Cortex of kidney (tissue), 1 donor: Measurements from ENCODE around the gene CRIP3.
"Not testable (repeated sequence)": the region's sequence is repeated elsewhere in the genome, so short reads cannot be mapped to it uniquely, and the experiment has no call there.

ENCODE experiments used
- DNase-seq: peaks from one replicate; lab custom pipeline; 2025; lab: John Stamatoyannopoulos, UW

The CRIP3 gene

DNA sequence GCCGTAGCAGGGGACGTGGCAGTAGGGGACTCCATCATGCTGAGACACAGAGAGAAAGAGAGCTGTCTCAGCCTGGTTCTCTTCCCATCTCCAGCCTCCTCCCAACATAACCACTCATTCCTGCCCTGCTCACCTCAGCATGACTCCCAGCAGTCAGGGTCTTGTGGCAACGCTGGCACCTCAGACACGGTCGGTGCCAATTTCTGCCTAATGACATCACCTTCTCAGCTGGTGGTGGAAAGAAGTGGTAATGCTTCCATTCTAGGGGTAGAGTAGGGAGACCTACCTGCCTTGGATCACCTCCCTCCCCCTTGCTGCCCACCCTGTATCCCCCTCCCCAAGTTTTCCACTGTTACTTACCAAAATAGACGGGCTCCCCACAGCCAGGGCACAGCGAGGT is 2.5 kb downstream of the CRIP3 start:
- no peak for DNase-seq

DNA sequence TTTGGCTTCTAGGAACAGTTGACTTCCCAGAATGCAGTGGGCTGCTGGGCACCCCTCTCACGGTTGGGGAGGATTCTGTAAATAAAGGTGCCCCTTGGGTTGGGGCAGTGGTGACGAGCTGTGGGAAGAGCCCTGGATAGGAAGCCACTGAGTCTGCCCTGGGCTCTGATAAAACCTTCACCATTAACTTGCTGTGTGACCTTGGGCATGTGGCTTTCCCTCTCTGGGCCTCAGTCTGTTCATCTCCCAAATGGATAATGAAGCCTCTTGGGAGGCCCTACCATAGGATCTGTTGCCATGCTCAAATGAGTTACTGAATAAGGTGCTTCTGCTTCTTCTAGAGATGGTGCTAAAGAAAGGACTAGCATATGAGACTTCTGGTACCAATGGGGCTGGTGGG is 3.7 kb downstream of the CRIP3 start:
- no peak for DNase-seq

DNA sequence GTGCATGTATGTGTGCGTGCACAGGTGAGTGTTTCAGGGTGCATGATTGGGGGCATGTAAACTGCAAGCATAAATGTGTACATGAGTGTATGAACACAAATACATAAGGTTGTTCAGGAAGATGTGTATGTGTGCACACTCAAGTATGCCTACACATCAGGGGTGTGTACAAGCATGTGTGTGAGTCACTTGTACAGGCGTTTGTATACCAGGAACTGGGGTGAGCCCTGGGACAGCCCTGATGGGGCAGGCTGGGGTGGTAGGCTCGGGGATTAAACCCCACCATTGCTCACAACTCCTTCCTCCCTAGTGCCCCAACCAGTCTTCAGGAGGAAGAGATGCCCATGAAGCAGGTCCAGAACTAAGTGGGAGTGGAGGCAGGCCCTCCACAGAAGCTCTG is 4.3 kb downstream of the CRIP3 start:
- DNase-seq: no peak

DNA sequence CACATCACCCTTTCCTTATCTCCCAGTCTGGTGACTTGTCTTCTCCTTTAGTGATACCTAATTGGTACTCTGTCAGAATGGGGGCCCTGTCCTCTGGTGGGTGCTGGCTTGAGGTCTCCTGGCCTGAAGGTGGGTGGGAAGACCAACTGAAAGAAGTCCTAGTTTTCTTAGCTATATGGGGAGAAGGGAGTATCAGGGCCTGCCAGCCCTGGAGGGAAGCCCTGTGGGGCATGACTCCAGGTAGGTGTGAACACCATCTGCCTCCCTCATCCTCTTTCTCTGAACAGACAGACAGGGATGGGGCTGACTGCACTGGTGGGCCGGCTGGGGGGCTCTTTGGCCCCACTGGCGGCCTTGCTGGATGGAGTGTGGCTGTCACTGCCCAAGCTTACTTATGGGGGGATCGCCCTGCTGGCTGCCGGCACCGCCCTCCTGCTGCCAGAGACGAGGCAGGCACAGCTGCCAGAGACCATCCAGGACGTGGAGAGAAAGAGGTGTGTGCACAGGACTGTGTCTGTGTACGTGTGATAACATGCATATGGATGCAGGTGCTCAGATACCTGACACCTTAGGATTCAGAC is 4.8 kb downstream of the CRIP3 start:
- no peak for DNase-seq

DNA sequence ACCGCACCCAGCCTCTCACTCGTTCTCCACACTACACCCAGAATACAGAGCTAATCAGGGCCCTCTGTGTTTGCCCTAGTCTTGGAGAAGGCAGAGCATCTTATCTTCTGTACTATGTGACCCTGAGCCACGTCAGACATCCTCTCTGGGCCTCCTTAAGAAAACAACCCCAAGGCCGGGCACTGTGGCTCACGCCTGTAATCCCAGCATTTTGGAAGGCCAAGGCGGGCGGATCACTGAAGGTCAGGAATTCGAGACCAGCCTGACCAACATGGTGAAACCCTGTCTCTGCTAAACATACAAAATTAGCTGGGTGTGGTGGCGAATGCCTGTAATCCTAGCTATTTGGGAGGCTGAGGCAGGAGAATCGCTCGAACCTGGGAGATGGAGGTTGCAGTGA is 5.6 kb downstream of the CRIP3 start:
- DNase-seq: not testable (repeated sequence)

DNA sequence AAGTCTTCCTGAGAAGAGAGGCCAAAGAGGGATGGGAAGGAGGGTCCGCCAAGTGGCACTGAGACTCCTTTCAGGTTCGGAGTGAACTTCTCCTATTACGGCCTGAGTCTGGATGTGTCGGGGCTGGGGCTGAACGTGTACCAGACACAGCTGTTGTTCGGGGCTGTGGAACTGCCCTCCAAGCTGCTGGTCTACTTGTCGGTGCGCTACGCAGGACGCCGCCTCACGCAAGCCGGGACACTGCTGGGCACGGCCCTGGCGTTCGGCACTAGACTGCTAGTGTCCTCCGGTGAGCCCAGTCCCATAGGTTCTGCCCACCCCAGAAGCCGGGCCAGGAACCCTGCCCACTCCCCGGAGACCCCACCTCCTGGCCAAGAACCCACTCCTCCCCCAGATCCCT is 6.5 kb downstream of the CRIP3 start:
- no peak for DNase-seq

DNA sequence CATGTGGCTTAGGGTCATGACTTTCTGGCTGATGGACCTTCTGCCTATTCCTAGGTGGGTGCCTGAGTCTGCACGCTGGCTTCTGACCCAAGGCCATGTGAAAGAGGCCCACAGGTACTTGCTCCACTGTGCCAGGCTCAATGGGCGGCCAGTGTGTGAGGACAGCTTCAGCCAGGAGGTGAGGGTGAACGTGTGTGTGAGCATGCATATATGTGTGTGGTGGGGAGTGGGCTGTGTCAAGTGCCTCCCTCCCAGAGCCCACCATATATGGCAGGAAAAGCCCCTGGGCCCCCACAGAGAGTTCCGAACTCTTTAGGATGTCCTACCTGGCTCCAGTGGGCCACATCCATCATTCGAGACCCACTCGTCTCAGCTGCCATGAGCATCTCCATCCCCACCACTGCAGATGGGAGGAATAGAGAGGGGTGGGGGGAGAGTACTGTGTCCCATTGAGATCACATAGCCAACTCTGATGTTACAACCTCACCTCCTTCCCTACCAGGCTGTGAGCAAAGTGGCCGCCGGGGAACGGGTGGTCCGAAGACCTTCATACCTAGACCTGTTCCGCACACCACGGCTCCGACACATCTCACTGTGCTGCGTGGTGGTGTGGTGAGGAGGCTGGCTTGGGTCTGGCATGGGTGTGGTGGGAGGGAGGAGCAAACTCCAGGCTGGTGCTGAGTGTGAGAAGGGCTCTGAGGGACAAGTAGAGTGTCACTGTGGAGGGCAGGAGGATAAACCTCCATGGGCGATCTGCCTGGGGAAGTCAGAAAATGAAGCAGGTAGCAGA is 7.3 kb downstream of the CRIP3 start:
- DNase-seq: no peak

DNA sequence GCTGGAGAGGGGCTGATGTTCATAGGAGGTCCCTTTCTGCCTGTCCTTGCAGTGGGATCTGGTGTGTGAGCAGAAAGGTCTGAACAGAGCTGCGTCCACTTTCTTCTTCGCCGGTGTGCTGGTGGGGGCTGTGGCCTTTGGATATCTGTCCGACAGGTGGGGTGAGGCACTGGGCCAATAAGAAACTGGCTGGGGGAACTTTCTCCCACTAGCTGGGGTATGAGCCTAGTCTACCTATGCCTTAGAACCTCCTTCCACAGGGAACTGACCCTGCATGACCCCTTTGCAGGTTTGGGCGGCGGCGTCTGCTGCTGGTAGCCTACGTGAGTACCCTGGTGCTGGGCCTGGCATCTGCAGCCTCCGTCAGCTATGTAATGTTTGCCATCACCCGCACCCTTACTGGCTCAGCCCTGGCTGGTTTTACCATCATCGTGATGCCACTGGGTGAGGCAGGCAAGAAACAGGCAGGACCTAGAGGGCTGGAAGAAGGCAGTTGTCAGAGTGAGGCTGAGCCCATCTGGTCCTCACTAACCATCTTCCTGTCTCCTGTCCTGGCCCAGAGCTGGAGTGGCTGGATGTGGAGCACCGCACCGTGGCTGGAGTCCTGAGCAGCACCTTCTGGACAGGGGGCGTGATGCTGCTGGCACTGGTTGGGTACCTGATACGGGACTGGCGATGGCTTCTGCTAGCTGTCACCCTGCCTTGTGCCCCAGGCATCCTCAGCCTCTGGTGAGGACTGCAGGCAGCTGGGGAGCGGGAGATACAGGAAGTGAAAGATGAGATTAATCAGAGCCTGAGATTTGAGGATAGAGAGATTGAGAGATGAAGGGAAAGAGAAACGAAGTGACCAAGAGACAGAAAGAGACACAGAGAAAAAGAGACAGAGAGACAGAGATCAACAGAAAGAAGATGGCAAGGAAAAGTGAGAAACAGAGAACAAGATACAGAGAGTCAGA is 9.0 kb downstream of the CRIP3 start:
- no peak for DNase-seq

DNA sequence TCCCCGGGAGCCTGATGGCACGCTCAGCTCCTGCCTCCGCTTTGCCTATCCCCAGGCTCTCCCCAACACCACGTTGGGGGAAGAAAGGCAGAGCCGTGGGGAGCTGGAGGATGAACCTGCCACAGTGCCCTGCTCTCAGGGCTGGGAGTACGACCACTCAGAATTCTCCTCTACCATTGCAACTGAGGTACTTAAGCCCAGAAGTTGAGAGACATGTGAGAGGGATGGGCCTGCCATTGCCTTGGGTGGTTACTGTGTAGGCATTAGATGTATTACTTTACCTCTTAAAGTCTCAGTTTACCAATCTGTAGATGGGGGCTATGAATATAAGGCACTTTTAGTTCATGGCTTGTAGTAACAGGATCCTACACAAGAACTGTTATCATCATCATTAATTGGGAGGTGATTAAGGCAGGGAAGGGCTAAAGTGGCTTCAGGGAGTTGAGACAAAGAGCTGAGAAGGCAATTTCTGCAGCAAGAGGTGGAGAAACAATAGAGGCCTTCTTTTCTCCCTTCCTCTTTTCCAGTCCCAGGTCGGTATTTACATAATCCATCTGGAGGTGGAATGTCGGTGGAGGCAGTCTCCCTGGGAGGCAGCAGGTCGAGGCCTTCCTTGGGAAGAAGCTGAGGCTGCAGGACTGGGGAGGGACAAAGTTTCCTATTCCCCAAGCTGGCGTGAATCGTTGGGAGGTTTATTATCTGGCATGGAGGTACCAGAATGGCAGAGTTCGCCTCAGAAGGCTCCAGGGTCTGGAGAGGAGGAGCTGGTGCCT is 9.9 kb downstream of the CRIP3 start:
- no peak for DNase-seq

DNA sequence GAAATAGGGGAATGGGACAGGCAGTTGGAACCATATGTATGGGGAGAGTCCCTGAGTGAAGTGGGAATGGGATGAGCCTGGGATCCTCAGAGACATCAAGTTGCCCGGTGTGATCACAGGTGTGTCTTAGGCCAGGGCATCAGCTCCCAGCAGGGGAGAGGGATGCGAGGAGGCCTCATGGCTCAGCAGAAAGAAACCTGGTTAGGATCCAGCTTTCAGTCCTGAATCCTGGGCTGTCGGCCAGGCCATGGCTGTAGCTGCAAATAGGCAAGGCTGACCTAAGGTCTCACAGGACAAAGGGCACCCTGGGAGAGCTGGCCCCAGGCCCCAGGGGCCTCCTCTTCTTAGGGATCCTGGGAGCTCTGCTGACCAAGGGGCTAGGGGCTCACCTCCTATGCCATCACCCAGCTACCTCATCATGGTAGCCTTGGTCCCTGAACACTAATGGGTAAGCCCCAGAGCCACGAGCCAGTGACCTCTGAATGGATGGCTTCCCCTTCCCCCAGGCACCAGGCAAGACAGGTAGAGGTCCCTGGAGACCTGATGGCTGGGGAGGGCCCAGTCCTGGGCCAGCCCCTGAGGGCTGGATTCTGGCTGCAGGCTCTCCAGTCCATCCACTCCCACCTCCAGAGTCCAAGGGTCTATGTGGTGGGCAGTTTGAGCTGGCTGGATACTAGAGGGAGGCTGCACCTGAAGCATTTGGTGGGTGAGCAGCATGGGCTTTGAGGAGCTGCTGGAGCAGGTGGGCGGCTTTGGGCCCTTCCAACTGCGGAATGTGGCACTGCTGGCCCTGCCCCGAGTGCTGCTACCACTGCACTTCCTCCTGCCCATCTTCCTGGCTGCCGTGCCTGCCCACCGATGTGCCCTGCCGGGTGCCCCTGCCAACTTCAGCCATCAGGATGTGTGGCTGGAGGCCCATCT is 10.7 kb downstream of the CRIP3 start, which contains the start of gene SLC22A7:
SLC22A7 (plus strand) TSS at position 617 of the 921 bp plus-strand sequence; CDS start at position 716, 99 bp downstream.
- DNase-seq: no peak

DNA sequence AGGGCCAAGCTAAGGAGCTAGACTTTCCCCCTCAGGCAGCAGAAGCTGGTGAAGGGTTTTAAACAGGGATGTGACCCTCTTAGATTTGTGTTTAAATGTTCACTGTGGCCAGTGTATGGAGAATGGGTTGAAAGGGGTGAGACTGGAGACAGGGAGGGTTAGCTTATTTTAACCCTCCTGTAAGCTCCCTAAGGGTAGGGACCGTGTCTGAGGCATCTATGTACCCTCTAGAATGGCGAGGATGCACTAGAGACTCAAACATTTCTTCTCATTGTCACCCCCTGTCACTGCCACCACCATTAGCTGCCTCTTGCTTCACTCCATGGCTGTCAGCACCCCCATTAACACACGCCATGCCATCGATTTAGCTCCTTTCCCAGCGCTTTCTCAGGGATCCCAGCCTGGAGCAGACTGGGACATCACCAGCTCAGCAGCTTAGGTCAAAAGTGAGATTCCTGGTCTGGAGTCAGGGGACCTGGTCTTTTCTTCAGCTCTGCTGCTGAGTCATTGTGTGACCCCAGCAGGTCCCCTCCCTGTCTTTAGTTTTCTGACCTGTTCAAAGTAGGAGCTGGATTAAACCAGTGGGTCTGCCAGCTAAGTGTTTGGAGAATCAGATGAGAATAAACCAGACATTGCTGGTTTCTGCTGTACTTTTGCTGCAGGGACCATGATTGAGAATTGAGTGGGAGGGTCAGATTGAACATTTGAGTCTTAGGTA is 11.7 kb downstream of the CRIP3 start:
- DNase-seq: no peak

DNA sequence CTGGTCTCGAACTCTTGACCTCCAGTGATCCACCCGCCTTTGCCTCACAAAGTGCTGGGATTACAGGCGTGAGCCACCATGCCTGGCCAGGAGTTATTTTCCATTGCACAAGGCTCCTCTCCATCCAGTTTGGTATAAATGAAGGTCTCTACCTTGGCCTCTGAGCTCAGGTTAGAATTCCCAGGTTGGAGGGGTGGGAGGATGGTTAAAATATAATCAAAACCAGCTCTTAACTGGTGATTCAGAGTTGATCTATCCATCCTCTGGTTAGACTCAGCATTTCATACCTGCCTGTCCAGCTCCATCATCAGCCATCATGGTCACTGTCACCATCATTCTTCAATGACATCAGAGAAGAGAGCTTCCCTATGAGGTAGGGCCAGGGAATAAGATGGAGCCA is 13.2 kb downstream of the CRIP3 start:
- no peak for DNase-seq

DNA sequence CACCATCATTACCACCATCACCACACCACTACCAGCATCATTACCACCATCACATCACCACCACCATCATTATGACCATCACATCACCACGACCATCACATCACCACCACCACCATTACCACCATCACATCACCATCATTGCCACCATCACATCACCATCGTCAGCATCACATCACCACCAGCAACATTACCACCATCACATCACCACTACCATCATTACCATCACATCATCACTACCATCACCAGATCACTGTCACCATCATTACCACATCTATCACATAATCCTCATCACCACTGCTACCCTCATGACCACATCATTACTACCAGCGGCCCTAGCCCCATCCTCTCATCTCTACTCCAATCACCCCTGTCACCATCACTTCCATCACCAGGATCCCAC is 14.1 kb downstream of the CRIP3 start:
- DNase-seq: no peak

DNA sequence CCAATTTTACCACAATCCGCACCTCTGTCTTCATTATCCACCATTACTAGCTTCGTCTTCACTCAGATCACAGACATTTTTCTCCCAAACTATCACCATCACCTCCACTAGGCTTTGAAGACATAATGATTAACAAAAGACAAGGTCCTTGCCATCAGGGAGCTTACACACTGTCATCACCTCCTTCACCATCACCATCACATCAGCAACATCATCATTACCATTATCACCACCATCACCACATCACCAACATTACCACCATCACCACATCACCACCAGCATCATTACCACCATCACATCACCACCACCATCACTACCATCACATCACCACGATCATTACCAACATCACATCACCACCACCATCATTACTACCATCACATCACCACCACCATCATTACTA is 14.9 kb downstream of the CRIP3 start:
- DNase-seq: no peak

DNA sequence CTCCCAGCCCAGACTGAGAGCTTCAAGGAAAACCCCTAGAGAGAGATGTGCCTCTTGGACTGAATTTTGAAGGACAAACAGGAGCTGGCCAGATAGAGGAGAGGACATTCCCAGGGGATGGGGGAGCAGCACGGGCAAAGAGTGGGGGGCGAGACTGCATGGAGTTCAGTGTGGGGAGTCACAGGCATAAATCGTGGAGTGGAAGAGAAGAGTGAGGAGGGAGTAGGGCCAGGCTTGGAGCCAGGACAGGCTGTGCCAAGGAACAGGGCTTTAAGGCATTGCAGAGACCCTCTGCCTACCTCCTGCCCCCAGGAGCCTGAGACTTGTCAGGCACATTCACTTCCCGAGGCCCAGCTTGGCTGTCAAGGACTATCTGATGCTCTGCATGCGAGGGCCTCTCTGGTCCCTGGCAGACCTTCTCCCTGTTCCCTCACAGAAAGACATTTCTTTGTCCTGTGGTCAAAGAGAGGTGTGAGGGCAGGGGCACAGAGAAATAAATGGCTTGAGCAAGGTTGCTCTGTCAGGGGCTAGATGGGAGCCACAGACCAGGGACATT is 15.8 kb downstream of the CRIP3 start:
- DNase-seq: no peak

DNA sequence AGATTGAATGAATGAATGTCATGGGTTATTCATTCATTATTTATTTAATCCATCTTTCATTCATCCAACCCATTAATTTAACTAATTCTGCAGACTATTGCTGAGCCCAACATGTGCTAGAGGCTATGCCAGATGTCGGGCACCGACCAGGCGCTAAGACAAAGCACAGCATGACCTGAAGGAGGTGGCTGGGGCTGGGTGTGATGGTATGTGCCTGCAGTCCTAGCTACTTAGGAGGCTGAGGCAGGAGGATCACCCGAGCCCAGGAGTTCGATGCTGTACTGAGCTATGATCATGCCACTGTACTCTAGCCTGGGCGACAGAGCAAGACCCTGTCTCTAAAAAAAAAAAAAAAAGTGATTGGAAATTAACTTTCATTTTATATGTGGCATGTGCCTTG is 16.3 kb downstream of the CRIP3 start:
- no peak for DNase-seq

DNA sequence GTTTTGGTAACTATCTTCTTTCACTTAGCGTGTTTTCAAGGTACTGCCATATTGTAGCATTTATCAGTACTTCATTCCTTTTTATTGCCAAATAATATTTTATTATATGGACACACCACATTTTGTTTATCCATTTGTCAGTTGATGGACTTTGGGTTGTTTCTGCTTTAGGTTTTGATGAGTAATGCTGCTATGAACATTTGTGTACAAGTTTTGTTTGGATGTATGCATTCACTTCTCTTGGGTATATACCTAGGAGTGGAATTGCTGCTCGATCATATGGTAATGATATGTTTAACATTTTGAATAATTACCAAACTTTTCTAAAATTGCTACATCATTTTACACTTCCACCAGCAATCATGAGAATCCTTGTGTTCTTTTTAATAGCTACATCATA is 16.9 kb downstream of the CRIP3 start:
- no peak for DNase-seq

DNA sequence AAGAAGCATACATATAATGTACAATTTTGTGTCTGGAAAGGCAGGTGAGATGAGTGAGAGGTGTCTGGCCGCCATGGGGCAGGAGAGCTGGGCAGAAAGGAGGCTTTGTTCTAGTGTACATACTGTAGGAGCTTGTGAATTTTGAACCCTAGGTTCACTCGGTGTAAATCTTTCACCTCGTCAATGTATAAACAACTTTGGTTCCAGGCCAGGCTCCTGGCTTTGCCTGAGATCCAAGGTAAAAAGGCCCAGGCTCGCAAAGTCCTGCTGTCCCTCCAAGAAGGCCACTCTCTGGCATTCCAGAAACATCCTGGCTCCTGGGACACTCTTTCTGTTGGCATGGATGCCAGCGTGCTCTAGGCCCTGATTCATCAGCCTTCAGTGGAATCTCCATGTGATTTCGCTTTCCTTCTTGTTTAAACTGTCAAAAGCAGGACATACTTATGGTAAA is 17.7 kb downstream of the CRIP3 start:
- no peak for DNase-seq

DNA sequence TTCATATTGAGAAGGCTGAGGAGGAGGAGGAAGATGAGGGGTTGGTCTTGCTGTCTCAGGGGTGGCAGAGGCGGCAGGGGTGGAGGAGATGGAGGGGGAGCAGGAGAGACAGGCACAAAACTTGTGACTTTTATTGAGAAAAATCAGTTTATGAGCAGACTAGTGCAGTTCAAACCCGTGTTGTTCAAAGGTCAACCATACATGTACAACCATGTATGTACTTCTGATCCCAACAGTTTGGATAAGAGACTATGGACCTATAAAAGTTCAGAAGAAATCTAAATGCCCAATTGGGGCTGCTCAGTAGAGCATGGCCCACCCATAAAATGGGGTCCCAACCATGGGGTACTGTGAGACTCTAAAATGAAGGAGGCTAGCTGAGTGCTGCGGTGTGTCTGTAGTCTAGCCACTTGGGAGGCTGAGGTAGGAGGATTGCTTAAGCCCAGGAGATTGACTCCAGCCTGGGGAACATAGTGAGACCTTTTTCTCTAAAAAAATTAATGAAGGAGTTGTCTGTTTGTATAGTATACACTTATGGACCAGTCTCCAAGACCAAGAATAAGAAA is 18.2 kb downstream of the CRIP3 start:
- no peak for DNase-seq
